Measurements from ENCODE around the gene MEGF11. TPM values are rescaled to one million over a fixed set of nuclear protein-coding genes. Genes with fewer than 3 reads are reported as not detected.
A peak's percentile ranks its signal among the peaks of the same experiment; 100 is the strongest.

The MEGF11 gene
- total RNA-seq, 2 donors from 2014 or later = not detected

DNA sequence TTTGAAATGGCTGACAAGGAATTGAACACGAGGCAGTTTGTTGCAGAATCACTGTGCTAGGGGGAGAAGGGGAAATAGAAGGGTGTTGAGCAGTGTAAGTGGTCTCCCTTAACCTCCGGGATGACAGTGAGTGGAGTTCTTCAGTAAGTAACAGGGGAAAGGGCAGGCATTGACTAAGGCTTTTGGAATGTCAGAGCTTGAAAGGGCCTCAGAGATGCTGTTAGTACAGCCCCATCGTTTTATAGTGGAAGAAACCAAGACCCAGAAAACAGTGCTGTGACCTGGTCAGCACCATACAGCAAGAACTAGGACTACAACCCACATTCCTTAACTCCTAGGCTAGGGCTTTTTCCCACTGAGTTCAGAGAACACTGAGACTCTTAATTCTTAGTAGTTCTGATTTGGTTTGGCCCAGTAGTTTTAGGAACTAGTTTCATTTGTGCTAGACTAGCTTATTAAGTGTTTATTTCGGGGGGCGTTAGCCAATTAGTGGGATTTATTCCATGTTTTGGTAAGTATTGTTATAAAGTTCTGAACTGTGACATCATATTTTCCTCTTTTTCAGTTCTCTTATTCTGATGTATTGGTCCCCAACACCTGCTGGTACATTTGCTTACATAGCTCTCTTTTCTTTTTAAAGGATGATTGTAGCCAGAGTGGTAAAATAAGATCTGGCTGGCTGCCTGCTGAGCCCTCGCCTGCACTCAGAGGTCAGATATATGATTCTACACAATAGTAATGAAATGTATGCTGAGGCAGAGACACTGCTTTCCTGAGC is 350.1 kb downstream of the MEGF11 start:
- Histone ChIP-seq H3K36me3 (no peaks in the 10 kb centered on the region), H3K4me1 (no peaks in the 10 kb centered on the region), H3K9me3 (no peaks in the 10 kb centered on the region), H3K27me3 (no peaks in the 10 kb centered on the region), H3K4me3 (no peak overlapping the region), H3K27ac (no peak overlapping the region), H3K9ac (ENCODE audit: low read depth in 2 of 2, low read length in 2 of 2) (no peak overlapping the region)
- intact Hi-C loops (cut with DNase I) = no loop called here
- DNase-seq = no peak
- TF ChIP-seq, protein P1, sequence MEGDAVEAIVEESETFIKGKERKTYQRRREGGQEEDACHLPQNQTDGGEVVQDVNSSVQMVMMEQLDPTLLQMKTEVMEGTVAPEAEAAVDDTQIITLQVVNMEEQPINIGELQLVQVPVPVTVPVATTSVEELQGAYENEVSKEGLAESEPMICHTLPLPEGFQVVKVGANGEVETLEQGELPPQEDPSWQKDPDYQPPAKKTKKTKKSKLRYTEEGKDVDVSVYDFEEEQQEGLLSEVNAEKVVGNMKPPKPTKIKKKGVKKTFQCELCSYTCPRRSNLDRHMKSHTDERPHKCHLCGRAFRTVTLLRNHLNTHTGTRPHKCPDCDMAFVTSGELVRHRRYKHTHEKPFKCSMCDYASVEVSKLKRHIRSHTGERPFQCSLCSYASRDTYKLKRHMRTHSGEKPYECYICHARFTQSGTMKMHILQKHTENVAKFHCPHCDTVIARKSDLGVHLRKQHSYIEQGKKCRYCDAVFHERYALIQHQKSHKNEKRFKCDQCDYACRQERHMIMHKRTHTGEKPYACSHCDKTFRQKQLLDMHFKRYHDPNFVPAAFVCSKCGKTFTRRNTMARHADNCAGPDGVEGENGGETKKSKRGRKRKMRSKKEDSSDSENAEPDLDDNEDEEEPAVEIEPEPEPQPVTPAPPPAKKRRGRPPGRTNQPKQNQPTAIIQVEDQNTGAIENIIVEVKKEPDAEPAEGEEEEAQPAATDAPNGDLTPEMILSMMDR (IDR thresholded peaks at IDR 0.05) = no peak

DNA sequence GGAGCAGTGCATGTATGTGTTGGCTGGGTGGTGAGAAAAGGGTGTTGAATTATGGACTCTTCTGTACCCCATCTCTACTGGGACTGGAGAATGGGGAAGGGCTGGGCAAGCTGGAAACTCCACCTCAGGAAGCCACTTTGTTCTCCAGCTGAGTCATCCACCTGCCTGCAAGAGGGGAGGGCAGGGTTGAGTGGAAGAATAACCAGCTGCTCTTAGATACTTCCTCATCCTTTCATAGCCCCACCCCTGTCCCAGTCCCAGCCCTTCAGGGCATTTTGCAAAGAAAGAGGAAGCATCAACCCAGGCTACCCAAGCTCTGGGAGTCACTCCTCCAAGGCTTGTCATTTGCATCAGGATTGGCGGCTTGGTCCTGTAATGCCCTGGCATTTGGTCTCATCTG is 351.2 kb downstream of the MEGF11 start:
- Histone ChIP-seq H3K4me1 (no peaks in the 10 kb centered on the region), H3K9me3 (no peaks in the 10 kb centered on the region), H3K9ac (ENCODE audit: low read depth in 2 of 2, low read length in 2 of 2) (no peak overlapping the region), H3K27me3 (no peaks in the 10 kb centered on the region), H3K4me3 (no peak overlapping the region), H3K27ac (peak overlapping the region; percentile 18), H3K36me3 (no peaks in the 10 kb centered on the region)
- peak; percentile 86 for DNase-seq
- TF ChIP-seq, protein P1 (IDR thresholded peaks at IDR 0.05) = no peak
- intact Hi-C loops (cut with DNase I) = no loop called here

DNA sequence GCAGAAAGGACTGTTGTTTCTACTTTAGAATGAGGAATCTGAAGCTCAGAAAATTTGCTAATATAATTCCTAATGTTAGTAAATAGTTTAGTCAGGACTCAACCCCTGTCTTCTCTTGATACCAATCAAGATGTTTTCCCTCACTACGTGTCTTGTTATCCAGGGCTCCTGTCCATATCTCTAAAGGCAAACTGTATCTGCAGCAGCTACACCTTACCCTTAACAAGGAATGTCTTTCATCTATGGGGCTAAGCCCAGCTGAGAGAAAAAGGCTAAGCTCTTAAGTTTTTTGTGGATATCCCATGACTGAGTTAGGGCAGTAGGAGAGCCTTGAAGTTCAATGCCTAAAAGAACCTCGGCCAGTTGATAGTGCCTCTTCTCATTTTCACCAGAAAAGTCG is 351.7 kb downstream of the MEGF11 start:
- TF ChIP-seq, protein P1 (IDR thresholded peaks at IDR 0.05) = no peak
- intact Hi-C loops (cut with DNase I) = no loop called here
- no peak for DNase-seq

DNA sequence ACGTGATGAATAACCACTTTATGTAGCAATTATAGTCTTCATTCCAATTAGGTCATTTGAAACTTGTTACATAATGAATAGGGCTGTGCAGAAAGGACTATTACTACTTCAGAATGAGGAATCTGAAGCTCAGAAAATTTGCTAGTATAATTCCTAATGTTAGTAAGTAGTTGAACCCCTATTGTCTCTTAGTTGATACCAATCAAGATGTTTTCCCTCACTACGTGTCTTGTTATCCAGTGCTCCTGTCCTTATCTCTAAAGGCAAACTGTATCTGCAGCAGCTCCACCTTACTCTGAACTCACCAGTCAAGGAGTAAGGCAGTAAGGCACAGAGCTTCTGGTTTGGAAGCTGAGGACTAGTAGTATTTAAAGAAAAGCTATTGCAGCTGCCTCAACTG is 352.2 kb downstream of the MEGF11 start:
- H3K27ac ChIP-seq = no peak overlapping the region
- no peaks in the 10 kb centered on the region for H3K27me3 ChIP-seq
- no peaks in the 10 kb centered on the region for H3K36me3 ChIP-seq
- no peaks in the 10 kb centered on the region for H3K4me1 ChIP-seq
- DNase-seq = no peak
- no peaks in the 10 kb centered on the region for H3K9me3 ChIP-seq
- TF ChIP-seq, protein P1 (IDR thresholded peaks at IDR 0.05) = no peak
- H3K4me3 ChIP-seq = no peak overlapping the region
- intact Hi-C loops (cut with DNase I) = no loop called here
- no peak overlapping the region for H3K9ac ChIP-seq (ENCODE audit: low read depth in 2 of 2, low read length in 2 of 2)

More for the DNA sequence above, 351.7 kb downstream of the MEGF11 start:
- Histone ChIP-seq H3K27ac (peak overlapping the region; percentile 18), H3K27me3 (no peaks in the 10 kb centered on the region), H3K36me3 (no peaks in the 10 kb centered on the region), H3K4me3 (no peak overlapping the region), H3K9ac (ENCODE audit: low read depth in 2 of 2, low read length in 2 of 2) (no peak overlapping the region), H3K9me3 (no peaks in the 10 kb centered on the region), H3K4me1 (no peaks in the 10 kb centered on the region)

DNA sequence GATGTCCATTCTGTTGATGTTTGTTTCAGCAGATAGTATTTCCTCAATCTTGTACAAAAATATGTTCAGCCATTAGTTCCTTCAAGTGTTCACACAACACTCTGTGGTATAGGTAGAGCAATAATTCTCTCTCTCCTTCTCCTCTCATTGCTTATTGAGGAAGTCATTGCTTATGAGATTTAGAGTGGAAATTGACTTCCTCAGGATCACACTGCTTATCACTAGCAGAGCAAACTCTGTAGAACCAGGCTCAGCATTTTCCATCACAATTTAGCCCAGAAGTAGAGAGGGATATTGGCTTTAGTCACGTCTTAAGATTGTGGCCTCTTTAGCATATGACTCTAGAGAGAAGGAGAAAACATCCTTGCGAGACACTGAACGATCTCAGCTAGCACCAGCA is 353.1 kb downstream of the MEGF11 start:
- intact Hi-C loops (cut with DNase I) = no loop called here

More for the DNA sequence above, 353.1 kb downstream of the MEGF11 start:
- Histone ChIP-seq H3K4me3 (no peak overlapping the region), H3K36me3 (no peaks in the 10 kb centered on the region), H3K4me1 (no peaks in the 10 kb centered on the region), H3K9ac (ENCODE audit: low read depth in 2 of 2, low read length in 2 of 2) (no peak overlapping the region), H3K9me3 (no peaks in the 10 kb centered on the region), H3K27ac (no peak overlapping the region), H3K27me3 (no peaks in the 10 kb centered on the region)
- TF ChIP-seq, protein P1 (IDR thresholded peaks at IDR 0.05) = no peak
- DNase-seq = no peak
